Astrocyte of the cerebellum (primary cell): ENCODE data around the gene GORASP1.

ENCODE experiments used
- DNase-seq: peaks from one replicate; pipeline ENCODE4 v3.0.0-alpha.2; 2011; ENCODE audit warnings: low read depth
- H3K4me3 ChIP-seq: 2 replicates; pipeline ENCODE4 v1.5.1; 2011; ENCODE audit warnings: mild to moderate bottlenecking, low read depth, low read length, moderate library complexity
- CTCF ChIP-seq: IDR thresholded peaks from 2 replicates; pipeline ENCODE4 v1.5.1; 2012; ENCODE audit warnings: low read length, low read depth, moderate library complexity, mild to moderate bottlenecking; ENCODE audit errors: missing control alignments
- in situ Hi-C: cut with HindIII; loops from 2 replicates; pipeline ENCODE4 v1.10.0; 2017; ENCODE audit warnings: low sequenced_read_pairs

GORASP1 gene

GRCh38 chr3:39079530-39079929 lies 27.9 kb downstream of the GORASP1 start:
- TF ChIP-seq CTCF = no peak
- DNase-seq = no peak
- H3K4me3 ChIP-seq = no peak overlapping the region
- in situ Hi-C loops = no loop called here

DNA sequence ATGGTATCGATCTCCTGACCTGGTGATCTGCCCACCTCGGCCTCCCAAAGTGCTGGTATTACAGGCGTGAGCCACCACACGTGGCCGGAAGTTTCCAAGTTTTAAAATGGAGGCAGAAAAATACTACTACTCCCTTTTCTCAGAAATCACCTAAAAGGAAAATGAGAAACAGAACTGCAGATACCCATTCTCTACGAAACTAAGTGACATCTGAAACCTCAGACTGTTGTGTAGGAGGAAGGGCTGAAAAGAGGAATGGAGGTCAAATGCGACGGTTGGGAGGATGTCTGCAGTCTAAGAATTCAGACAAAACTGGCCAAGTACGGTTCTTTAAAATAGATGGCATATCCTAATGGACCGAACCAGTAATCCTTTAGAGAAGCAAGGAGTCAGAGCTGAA lies 31.5 kb downstream of the GORASP1 start:
- no peak overlapping the region for H3K4me3 ChIP-seq
- no peak for TF ChIP-seq CTCF
- DNase-seq = no peak
- in situ Hi-C loops = no loop called here

GRCh38 chr3:39068556-39068955 lies 38.9 kb downstream of the GORASP1 start:
- in situ Hi-C loops = loop anchor here (5.0 kb wide), 1 partner anchor 99 kb away; no protein-coding TSS in a partner anchor
- no peak for DNase-seq
- TF ChIP-seq CTCF = no peak
- H3K4me3 ChIP-seq = no peak overlapping the region

GRCh38 chr3:39067286-39067685 lies 40.1 kb downstream of the GORASP1 start:
- H3K4me3 ChIP-seq = no peak overlapping the region
- DNase-seq = no peak
- TF ChIP-seq CTCF = no peak
- in situ Hi-C loops = loop anchor here (5.0 kb wide), 1 partner anchor 100 kb away; no protein-coding TSS in a partner anchor

DNA sequence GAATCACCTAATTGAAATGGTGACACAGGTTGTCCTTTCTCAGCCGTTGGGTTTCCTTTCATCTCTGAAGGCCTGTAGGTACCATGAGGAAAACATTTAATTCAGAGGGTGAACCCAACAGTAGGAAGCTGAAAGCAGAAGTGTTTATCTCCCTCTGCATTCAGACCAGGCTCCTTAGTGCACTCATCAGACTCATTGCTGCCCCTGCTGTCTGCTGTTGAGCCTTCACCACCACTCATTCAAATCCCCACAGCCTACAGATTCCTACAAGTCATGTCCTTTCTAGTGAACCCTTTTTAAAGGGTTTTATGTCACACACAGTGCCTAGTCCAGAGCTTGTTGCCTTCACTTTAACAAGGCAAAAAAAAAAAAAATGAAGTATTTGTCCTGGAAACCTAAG lies 42.2 kb downstream of the GORASP1 start:
- in situ Hi-C loops = loop anchor here (5.0 kb wide), 1 partner anchor 102 kb away; no protein-coding TSS in a partner anchor
- peak; percentile 37 for DNase-seq
- H3K4me3 ChIP-seq = no peak overlapping the region
- peak; percentile 74 for TF ChIP-seq CTCF

GRCh38 chr3:39064646-39065045 lies 42.8 kb downstream of the GORASP1 start:
- DNase-seq = peak; percentile 74
- H3K4me3 ChIP-seq = no peak overlapping the region
- in situ Hi-C loops = loop anchor here (5.0 kb wide), 1 partner anchor 103 kb away; no protein-coding TSS in a partner anchor
- TF ChIP-seq CTCF = no peak
